Natural killer cell (primary cell): ENCODE measurements around the gene OR52E4. TPM values are rescaled to one million over a fixed set of nuclear protein-coding genes. Genes with fewer than 3 reads are reported as not detected.

ENCODE experiments used
- ATAC-seq, 3 donors: fragments of 150-1000 bp in 2 of 3; fragments of 200-7000 bp in 1 of 3; cut with Tn5 transposase; 1 replicate in 1 of 3; 2 replicates in 2 of 3; pipeline ENCODE4 v1.10.0; 2021; ENCODE audit warnings: mild to moderate bottlenecking in 2 of 3, moderate library complexity in 2 of 3
- DNase-seq, 2 donors: peaks; one replicate each; pipeline versions ENCODE4 v3.0.0 to v3.0.0-alpha.2; 2013 to 2021; ENCODE audit warnings: mixed read lengths in 1 of 2
- H3K27ac ChIP-seq: one replicate; pipeline ENCODE4 v1.5.1; 2013; ENCODE audit warnings: mild to moderate bottlenecking, low read length
- H3K27me3 ChIP-seq: one replicate; pipeline ENCODE4 v1.6.1; 2013; ENCODE audit warnings: low read length; ENCODE audit not compliant: control insufficient read depth, insufficient read depth
- H3K36me3 ChIP-seq: one replicate; pipeline ENCODE4 v1.6.1; 2013; ENCODE audit warnings: low read length; ENCODE audit not compliant: control insufficient read depth, insufficient read depth
- H3K4me1 ChIP-seq: one replicate; pipeline ENCODE4 v1.6.1; 2013; ENCODE audit warnings: low read length; ENCODE audit not compliant: control insufficient read depth, insufficient read depth
- H3K4me3 ChIP-seq: one replicate; pipeline ENCODE4 v1.5.1; 2013; ENCODE audit warnings: low read length
- H3K9me3 ChIP-seq: one replicate; pipeline ENCODE4 v1.6.1; 2013; ENCODE audit warnings: low read length; ENCODE audit not compliant: control insufficient read depth, insufficient read depth
- H3K27ac Mint-ChIP-seq, 2 donors: one replicate each; pipeline ENCODE4 v1.8.0; 2022; ENCODE audit warnings: mild to moderate bottlenecking in 2 of 2, mixed read lengths in 2 of 2, moderate library complexity in 1 of 2
- H3K27me3 Mint-ChIP-seq, 2 donors: one replicate each; pipeline ENCODE4 v1.8.0; 2022; ENCODE audit warnings: low read depth in 2 of 2, mixed read lengths in 2 of 2
- H3K36me3 Mint-ChIP-seq: one replicate; pipeline ENCODE4 v1.8.0; 2022; ENCODE audit warnings: mixed read lengths
- H3K4me1 Mint-ChIP-seq, 2 donors: one replicate each; pipeline ENCODE4 v1.8.0; 2022; ENCODE audit warnings: mixed read lengths in 2 of 2
- H3K4me3 Mint-ChIP-seq: one replicate; pipeline ENCODE4 v1.8.0; 2022; ENCODE audit warnings: mild to moderate bottlenecking, moderate library complexity, mixed read lengths
- H3K9me3 Mint-ChIP-seq, 2 donors: one replicate each; pipeline ENCODE4 v1.8.0; 2022; ENCODE audit warnings: mixed read lengths in 2 of 2
- WGBS: methylation state at CpG from one replicate; pipeline ENCODE4 v1.1.7; 2013; ENCODE audit warnings: missing lambda C conversion rate; ENCODE audit not compliant: insufficient coverage; 5-methylcytosine and 5-hydroxymethylcytosine counted together
- intact Hi-C: fragments of 100-400 bp; cut with micrococcal nuclease; formaldehyde crosslinking; loops from one replicate; pipeline ENCODE4 v1.14.2; 2022
- total RNA-seq, 4 donors: library from RNA; stranded (reverse); fragments of 120-200 nt in 1 of 4; gene quantifications; one replicate each; pipeline versions ENCODE4 v1.2.3 to v1.2.4, GENCODE V29; 2013 to 2022
- TF ChIP-seq, protein P1 (sequence below): fragments of 200-600 bp; IDR thresholded peaks from one replicate; pipeline ENCODE4 v1.8.0; 2022; ENCODE audit warnings: antibody characterized with exemption

Gene OR52E4
- total RNA-seq = not detected
- not detected for total RNA-seq (2013)

DNA sequence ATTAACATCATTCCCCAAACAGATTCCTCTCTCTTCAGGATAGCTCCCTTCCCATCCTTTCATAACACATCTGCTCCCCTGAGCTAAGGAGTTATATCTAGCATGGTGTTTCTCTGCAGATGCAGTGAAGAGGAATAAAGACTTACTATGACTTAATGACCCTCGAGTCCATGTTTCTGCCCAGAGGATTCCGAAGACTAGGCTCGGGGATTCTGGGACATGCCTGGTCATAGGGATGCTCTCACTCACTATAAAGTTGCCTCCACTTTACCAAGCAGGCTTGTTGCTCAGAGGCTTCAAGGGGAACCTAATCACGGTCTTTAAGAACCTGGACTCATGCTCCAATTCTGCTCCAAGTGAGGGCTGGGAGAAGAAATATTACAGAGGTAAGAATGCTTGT lies at the start of gene OR52E4:
TSS of gene OR52E4 (plus strand) at position 301 of the 400 bp plus-strand sequence. CDS start 3,664 bp downstream, outside the sequence.
- Mint-ChIP-seq H3K27ac (no peak within 1 kb of the TSS), H3K9me3 (no peaks in the 10 kb centered on the region), H3K4me1 (no peaks in the 10 kb centered on the region), H3K4me3 (no peak within 1 kb of the TSS), H3K36me3 (no peaks in the 10 kb centered on the region), H3K27me3 (peaks cover 0 to 11% of the 10 kb centered on the region in 2 donors)
- H3K27me3 ChIP-seq = no peaks in the 10 kb centered on the region
- ATAC-seq = no peak
- 88% methylated on average over 4 of the region's 4 CpGs for WGBS
- no peaks in the 10 kb centered on the region for H3K4me1 ChIP-seq
- H3K9me3 ChIP-seq = no peaks in the 10 kb centered on the region
- H3K27ac ChIP-seq = no peak within 1 kb of the TSS
- TF ChIP-seq, protein P1, sequence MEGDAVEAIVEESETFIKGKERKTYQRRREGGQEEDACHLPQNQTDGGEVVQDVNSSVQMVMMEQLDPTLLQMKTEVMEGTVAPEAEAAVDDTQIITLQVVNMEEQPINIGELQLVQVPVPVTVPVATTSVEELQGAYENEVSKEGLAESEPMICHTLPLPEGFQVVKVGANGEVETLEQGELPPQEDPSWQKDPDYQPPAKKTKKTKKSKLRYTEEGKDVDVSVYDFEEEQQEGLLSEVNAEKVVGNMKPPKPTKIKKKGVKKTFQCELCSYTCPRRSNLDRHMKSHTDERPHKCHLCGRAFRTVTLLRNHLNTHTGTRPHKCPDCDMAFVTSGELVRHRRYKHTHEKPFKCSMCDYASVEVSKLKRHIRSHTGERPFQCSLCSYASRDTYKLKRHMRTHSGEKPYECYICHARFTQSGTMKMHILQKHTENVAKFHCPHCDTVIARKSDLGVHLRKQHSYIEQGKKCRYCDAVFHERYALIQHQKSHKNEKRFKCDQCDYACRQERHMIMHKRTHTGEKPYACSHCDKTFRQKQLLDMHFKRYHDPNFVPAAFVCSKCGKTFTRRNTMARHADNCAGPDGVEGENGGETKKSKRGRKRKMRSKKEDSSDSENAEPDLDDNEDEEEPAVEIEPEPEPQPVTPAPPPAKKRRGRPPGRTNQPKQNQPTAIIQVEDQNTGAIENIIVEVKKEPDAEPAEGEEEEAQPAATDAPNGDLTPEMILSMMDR = no peak
- no peak for DNase-seq
- intact Hi-C loops = no loop called here
- no peak within 1 kb of the TSS for H3K4me3 ChIP-seq
- H3K36me3 ChIP-seq = no peaks in the 10 kb centered on the region

DNA sequence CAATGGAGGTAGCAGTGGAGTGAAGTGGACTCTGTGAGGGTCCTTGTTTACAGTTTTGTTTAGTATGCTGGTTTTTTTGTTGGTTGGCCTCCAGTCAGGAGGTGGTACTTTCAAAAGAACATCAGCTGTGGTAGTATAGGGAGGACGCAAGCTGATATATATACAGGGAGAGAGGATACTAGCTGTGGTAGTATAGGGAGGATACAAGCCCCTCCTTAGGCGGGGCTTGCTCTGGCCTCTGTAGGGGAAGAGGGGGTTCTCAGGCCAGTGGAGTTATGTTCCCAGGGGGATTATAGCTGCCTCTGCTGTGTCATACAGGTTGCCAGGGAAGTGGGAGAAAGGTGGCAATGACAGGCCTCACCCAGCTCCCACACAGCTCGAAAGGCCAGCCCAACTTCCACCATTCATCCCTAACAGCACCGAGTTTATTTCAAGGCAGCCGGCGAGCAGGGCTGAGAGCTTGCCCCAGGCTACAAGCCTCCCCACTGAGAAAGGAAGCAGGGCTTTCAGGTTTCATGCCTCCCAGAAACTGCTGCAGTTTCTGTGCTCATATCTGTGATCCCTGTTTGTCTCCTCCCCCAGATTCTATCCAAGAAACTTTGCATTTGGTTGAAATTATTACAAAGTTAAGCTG lies 49.1 kb upstream of the OR52E4 start:
- no peaks in the 10 kb centered on the region for H3K36me3 Mint-ChIP-seq
- WGBS = 91% methylated on average over 6 of the region's 6 CpGs
- no peak overlapping the region for H3K27ac ChIP-seq
- no peak for DNase-seq
- intact Hi-C loops = no loop called here
- peaks cover 2 to 16% of the 10 kb centered on the region in 2 donors for H3K27me3 Mint-ChIP-seq
- H3K27ac Mint-ChIP-seq = no peak overlapping the region
- no peak overlapping the region for H3K4me3 Mint-ChIP-seq
- TF ChIP-seq, protein P1 = no peak
- H3K4me3 ChIP-seq = no peak overlapping the region
- H3K4me1 Mint-ChIP-seq = no peaks in the 10 kb centered on the region
- no peaks in the 10 kb centered on the region for H3K4me1 ChIP-seq
- H3K9me3 Mint-ChIP-seq = no peaks in the 10 kb centered on the region
- no peak for ATAC-seq
- H3K36me3 ChIP-seq = no peaks in the 10 kb centered on the region
- no peaks in the 10 kb centered on the region for H3K27me3 ChIP-seq
- no peaks in the 10 kb centered on the region for H3K9me3 ChIP-seq

DNA sequence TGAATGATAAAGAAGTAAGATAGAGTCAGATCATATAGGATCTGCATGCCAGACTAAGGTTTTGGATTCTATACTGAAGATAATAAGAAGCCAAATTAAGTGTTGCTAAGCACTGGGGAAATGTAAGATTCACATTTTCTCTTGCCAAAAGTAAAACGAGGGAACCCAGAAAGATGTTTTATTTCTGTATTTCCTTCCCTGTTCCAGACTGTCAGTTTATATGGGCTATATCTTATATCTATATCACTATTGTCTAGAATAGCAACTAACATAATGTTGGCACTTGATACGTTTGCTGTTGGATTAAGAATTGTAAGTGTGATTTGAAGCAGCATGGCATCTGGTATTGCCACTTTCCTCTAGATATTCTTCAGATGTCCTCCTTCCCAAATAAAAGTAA lies 47.0 kb upstream of the OR52E4 start:
- H3K4me3 Mint-ChIP-seq = no peak overlapping the region

More for the DNA sequence above, 47.0 kb upstream of the OR52E4 start:
- ATAC-seq (no peak), DNase-seq (no peak)
- peaks cover 14 to 18% of the 10 kb centered on the region in 2 donors for H3K27me3 Mint-ChIP-seq
- Histone ChIP-seq H3K9me3 (no peaks in the 10 kb centered on the region), H3K36me3 (no peaks in the 10 kb centered on the region), H3K27me3 (no peaks in the 10 kb centered on the region), H3K4me3 (no peak overlapping the region), H3K4me1 (no peaks in the 10 kb centered on the region), H3K27ac (no peak overlapping the region)
- no peaks in the 10 kb centered on the region for H3K4me1 Mint-ChIP-seq
- TF ChIP-seq, protein P1 = no peak
- intact Hi-C loops = no loop called here
- no CpG with 5 or more reads among the region's 2 CpGs for WGBS
- H3K9me3 Mint-ChIP-seq = no peaks in the 10 kb centered on the region
- H3K27ac Mint-ChIP-seq = no peak overlapping the region
- H3K36me3 Mint-ChIP-seq = no peaks in the 10 kb centered on the region
